ENCODE results near the gene ANKRD13D.
A peak's percentile ranks its signal among the peaks of the same experiment; 100 is the strongest.

ANKRD13D gene

DNA sequence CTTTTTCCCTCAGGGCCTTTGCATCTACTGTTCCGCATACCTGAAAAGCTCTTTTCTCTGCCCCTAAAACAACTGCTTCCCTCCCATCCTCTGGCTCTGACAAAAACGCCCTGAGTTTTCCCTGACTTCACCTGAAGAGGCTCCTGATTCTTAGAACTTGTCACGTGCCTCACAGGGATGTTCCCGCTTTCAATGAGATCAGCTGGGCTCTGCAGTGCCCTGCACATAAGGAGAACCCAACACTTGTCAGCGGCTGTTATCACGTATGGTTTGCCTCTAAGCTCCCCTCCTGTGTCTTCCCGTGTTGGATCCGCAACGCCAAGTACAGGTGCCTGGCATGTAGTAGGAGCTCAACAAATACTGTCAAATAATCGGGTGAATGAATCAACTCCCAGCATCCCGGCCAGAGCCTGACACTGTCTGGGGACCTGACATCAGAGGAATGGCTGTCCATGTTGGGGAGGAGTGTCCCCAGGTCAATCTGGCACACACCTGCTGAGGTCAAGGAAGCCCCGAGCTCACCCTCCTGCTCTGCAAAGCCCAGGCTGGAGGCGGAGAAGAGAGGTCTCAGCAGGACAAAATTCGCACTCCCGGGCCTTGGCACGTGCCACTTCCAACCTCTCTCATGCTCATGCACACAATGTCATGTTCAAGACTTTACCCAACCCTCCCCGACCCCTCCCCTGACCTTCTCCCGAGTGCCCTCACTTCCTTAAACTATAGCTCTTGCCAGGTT is 27.0 kb upstream of the ANKRD13D start:
- no peak for DNase-seq (ENCODE audit: low spot score)

DNA sequence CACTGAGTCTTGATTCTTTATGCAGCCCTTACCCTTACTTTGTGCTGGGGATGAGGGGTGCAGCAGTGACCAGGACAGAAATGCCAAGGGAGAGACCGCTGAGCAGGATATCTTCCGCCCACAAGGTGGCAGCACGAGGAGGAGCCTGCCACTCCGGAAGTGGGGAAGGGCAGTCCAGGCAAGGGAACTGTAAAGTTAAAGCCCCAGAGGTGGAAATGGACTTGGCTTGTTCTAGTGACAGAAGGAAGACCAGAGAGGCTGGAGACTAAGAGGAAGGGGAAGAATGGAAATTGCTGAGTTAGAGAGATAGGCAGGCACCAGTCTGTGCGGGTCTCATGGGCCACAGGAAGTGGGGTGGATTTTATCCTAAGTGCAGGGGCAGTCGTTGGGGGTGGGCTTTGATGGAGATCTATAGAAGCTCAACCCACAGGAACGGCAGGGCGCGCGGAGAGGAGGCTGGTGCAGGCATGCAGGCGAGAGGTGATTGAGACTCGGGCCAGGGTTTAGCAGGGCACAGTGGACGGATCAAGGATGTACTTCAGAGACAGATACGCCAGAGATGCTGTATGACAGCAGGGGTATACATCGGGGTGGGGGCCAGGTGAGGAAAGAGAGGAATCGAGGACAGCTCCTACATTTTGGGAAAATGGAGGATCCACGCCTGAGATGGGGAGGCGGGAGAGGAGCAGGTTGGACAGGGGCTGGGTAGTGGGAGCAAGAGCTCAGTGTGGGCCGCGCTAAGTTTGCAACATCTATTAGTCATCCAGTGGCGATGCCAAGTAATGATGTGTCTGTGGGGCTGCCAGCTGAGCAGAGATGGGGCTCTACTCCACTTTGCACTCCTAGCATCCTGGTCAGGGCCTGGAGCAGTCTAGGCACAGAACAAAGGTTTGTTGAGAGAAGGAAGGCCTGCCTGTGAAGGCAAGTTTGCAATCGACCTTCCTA is 26.1 kb upstream of the ANKRD13D start:
- peak; percentile 81 for DNase-seq (ENCODE audit: low spot score)

GRCh38 chr11:67264260-67264659 is 24.8 kb upstream of the ANKRD13D start:
- DNase-seq (ENCODE audit: low spot score), result no peak

DNA sequence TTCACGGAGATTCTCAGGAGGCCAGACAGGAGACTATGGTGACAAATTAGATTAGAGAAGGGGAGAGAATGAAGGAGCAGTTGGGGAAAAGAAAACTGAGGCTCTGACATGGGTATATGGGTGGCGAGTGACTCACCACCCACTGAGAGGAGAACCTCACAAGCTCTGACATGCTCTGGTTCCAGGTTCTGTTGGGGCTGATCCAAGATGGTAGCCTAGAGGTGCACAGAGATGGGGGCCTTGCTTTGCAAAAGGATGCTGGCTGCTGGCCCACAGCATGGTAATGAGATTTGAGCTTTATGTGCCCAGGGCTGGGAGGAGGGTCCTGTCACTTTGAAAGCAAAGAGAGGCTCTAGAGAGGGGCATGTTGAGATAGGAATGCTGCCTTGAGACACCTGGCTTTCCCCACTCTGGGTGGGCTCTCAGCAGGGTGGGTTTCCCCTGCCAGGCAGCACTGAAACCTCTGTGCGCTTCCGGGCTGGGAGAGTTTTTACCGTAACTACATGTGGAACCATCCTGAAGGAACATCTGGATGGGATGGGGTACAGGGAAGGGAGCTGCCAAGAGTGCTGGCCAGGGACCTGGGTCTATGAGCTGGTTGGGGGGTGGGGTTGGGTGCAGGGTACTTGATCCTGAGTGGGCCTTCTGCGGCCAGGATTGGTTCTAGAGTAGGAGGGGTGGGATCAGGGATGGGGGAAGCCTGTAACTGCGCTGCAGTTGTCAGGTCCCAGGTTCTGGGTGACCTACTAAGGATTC is 24.0 kb upstream of the ANKRD13D start:
- DNase-seq (ENCODE audit: low spot score), result no peak

- DNase-seq (ENCODE audit: low spot score), result peak; percentile 72
Measured at GRCh38 chr11:67265633-67266448, 23.3 kb upstream of the ANKRD13D start.

- peak; percentile 55 for DNase-seq (ENCODE audit: low spot score)
Measured at GRCh38 chr11:67266449-67267187, 22.5 kb upstream of the ANKRD13D start, which contains the start of gene GRK2. Gene GRK2 (plus strand): TSS chr11:67266473. CDS start chr11:67266700, 227 bp downstream.

DNA sequence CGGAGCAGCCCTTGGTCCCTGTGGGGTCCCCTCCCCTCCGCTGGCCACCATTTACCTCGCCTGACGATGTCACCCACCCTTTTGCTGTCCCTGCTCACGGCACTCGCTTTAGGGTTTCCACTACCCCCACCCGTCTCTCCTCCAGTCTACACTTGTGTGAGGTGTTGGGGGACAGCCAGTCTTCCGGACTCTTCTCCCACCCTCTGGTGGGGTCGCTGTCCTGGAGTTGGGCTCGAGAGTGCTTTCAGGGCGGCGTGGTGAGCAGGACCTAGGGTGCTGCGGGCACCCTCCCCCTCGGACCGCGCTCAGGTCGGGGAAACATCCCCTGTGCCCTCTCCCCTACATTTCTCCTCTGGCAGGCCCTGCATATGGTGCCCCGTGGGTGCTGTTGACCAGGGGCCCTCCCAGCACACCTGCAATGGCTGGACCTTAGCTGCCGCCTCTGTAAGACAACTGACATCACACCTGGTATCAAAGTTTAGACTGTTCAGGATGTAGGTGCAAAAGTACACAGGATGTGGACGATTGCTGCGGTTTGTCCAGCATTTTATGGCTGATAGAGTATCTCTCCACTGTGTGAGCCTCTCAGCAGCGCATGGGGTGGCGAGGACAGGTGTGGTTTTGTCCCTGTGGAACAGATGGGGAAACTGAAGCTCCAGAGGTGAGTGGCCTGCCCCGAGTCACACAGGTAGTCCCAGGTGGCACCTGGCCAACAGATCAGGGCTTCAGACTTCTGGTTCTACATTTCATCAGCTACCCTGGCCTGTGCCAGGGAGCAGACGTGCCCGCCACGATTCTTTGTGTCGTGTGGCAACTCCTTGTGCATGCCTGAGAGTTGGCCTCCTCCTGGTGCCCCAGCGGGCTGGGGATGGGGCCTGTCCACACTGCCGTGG is 21.7 kb upstream of the ANKRD13D start:
- no peak for DNase-seq (ENCODE audit: low spot score)

DNA sequence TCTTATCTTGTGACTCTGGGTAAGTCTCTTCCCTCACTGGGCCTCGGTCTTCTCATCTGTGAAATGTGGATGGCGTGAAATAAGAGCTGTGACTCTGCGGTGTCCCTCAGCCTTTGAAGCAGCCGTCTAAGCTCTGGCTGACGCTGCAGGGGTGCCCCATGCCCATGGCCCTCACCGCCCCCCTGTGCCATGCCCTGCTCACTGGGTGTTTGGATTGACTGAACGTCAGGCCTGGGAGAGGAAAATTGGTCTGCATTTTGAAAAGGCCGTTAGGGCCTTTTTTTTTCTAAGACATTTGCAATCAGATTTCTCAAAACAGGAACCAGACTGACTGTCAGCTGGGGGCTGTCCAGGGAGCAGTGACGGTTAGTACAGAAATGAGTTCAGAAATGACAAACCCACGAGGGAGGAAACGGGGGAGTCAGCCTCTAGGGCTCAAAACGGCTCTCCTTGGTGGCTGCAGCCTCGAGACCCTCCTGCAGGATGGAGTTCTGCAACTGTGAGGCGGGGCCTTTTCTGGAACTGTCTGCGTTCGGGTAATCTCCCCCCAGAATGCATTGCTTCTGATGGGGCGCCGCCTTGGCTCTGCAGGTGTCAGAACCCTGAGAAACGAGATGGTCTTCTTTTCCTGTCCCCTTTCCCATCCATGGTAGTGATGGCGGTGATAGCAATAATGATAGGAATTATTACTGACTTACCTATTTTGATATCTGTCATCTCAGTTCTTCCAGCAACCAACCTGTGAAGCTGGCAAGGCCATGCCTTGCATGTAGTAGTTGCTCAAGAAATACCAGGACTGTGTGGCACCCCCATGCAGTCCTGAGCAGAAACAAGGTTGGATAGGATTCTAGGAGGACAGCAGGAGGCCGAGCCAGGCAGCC is 20.8 kb upstream of the ANKRD13D start:
- DNase-seq (ENCODE audit: low spot score), result no peak

DNA sequence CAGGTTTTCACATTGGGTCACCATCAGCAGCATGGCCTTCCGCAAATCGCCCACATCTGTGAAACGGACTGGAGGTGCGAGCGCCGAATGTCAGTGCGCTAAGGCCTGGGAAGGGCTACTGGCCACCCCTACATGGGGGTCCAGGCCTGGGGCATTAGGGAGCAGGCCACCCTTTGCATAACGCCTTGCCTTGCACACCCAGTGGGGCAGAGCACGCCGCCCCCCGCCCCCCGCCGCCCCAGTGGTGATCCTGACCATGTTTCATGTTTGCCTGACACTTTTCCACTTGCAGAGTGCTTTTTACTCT is 20.2 kb upstream of the ANKRD13D start:
- no peak for DNase-seq (ENCODE audit: low spot score)

- no peak for DNase-seq (ENCODE audit: low spot score)
Measured at GRCh38 chr11:67269401-67270255, 19.5 kb upstream of the ANKRD13D start.

- no peak for DNase-seq (ENCODE audit: low spot score)
Measured at GRCh38 chr11:67270256-67271204, 18.6 kb upstream of the ANKRD13D start.

- no peak for DNase-seq (ENCODE audit: low spot score)
Measured at GRCh38 chr11:67271205-67271540, 17.9 kb upstream of the ANKRD13D start.

DNA sequence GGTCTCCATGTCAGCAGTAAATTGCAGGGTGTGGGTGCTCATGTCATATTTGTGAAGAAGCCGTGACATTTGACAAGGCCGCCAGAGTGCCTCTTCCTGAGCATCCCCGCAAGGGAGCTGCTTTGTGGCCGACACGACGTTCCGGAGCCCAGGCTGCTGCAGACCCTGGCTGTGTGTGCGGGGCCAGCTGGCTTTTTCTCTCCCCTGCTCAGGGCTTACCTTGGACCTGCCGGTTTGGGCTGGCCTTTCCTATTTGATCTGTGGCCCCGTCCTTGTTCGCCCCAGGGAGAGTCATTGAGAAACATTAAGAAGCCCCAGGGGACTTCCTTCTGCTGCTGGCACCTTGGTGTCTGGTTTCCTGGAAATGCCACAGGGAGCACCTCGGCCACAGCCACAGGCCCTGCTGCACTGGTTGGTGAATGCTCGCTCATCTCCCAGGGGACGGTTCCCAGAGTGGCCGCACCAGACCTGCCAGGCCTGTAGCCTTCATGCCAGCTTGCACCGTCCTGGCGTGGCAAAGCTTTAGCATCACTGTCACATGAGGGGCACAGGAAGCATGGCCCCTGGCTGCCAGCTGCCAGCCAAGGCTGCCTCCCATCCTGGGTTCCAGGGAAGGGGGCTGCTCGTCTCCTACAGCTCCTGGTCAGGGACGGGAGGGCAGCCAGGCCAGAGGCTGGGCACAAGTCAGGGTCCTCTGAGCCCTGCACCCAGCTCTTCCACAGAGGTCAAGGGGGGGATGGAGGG is 17.4 kb upstream of the ANKRD13D start:
- DNase-seq (ENCODE audit: low spot score), result no peak

DNA sequence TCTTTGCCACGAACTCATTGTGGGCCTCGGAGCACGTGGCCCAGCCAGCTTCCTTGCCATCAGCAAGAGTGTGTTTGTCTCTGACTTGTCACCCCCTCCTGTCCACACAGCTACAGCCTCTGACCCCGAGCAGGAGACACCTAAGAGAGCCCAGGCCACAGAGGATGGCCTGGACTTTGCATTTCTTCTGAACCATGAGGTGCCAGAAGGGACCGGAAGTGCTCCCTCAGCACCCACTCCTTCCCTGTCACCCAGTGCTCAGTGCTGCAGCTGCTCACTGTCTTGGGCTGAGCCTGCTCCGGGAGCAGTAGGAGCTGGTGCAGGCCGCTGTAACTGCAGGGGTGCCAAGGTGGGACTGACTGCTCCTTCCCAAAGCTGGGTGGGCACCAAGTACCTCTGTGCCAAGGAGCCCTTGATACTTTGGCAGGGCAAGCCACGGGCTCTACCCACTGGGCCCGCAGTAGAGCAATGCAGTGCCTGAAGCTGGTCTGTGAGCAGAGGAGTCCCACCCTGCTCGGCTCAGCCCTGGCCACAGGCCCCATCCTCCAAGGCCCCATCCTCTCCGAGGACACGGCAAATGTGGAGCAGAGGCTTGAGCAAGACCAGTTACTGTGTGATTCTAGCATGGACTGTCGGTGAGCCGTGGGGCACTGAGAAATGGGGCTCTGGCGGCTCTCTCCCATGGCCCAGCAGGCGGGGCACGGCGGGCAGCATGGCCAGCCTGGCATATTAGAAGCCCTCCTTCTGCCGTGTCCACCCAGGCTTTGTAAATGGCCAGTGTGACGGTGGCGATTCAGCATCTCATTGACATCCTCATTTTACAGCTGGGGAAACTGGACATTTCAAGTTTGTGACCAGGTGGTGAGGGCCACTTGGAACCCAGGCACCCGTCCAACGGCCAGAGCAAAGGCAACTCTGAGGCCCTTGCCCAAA is 16.5 kb upstream of the ANKRD13D start:
- DNase-seq (ENCODE audit: low spot score), result no peak

All from LoVo (cell line).